Endothelial cell of umbilical vein (primary cell): ENCODE measurements around the gene PNMA8A. TPM values are rescaled to one million over a fixed set of nuclear protein-coding genes. Genes with fewer than 3 reads are reported as not detected.
"Not testable (repeated sequence)": the region's sequence is repeated elsewhere in the genome, so short reads cannot be mapped to it uniquely, and the experiment has no call there.

Source experiments
- BruUV-seq: library from RNA; stranded (reverse); fragments of 400-500 nt; replicated peaks from 2 replicates; lab custom pipeline; 2021; lab: Mats Ljungman, UMichigan
- CTCF ChIA-PET: fragments of 300-600, 350-600 bp; sonication (Branson Sonifier 250); formaldehyde crosslinking; loops from one replicate; lab custom pipeline; 2021; ENCODE audit warnings: antibody characterized with exemption, inconsistent platforms; lab: Charles Lee
- POLR2A ChIA-PET: fragments of 300-600, 350-600 bp; sonication (Branson Sonifier 250); formaldehyde crosslinking; loops from one replicate; lab custom pipeline; 2021; ENCODE audit warnings: antibody characterized with exemption, inconsistent platforms; lab: Charles Lee
- DNase-seq: peaks from one replicate; pipeline ENCODE4 v3.0.0-alpha.2; 2011; ENCODE audit warnings: low read depth, low spot score
- FAIRE-seq: peaks from 2 replicates; lab custom pipeline; 2011; peaks lifted over from hg19 to GRCh38; lab: Jason Lieb, UNC
- H2AFZ ChIP-seq: 2 replicates; pipeline ENCODE4 v1.6.0; 2012; ENCODE audit warnings: low read depth, low read length, control low read depth, inconsistent platforms
- H3K27ac ChIP-seq: 2 replicates; pipeline ENCODE4 v1.5.1; 2011; ENCODE audit warnings: low read depth, mild to moderate bottlenecking, control low read depth, low read length, moderate library complexity; ENCODE audit not compliant: insufficient read depth
- H3K27me3 ChIP-seq, 2 experiments: 2 replicates each; pipeline versions ENCODE4 v1.6.0 to v1.6.1; 2011; ENCODE audit warnings: low read length in 2 of 2, mixed read lengths in 1 of 2; ENCODE audit not compliant: control insufficient read depth in 2 of 2, insufficient read depth in 2 of 2
- H3K36me3 ChIP-seq, 2 experiments: 2 replicates in 1 of 2; 3 replicates in 1 of 2; pipeline ENCODE4 v1.5.1; 2011; ENCODE audit warnings: low read length in 2 of 2, mild to moderate bottlenecking in 1 of 2, moderate library complexity in 1 of 2; ENCODE audit not compliant: control insufficient read depth in 2 of 2, insufficient read depth in 2 of 2; ENCODE audit errors: extremely low read depth in 1 of 2
- H3K4me1 ChIP-seq: 3 replicates; pipeline ENCODE4 v1.5.1; 2011; ENCODE audit warnings: mild to moderate bottlenecking, low read length; ENCODE audit not compliant: control insufficient read depth, insufficient read depth; ENCODE audit errors: extremely low read depth
- H3K4me2 ChIP-seq: 2 replicates; pipeline ENCODE4 v1.6.1; 2011; ENCODE audit warnings: low read length, control low read depth, mixed read lengths; ENCODE audit not compliant: insufficient read depth
- H3K4me3 ChIP-seq, 3 experiments: fragments of 200-600 bp in 1 of 3; sonication (generic), shearing (Covaris generic) in 1 of 3; replicated peaks in 1 of 3; 2 replicates each; pipeline ENCODE4 v1.5.1; 2011 to 2016; ENCODE audit warnings: control low read depth in 3 of 3, low read length in 3 of 3, mild to moderate bottlenecking in 2 of 3, inconsistent platforms in 1 of 3, low read depth in 1 of 3, moderate library complexity in 1 of 3; ENCODE audit not compliant: insufficient read depth in 1 of 3
- H3K79me2 ChIP-seq: 2 replicates; pipeline ENCODE4 v1.6.0; 2012; ENCODE audit warnings: low read length, inconsistent platforms; ENCODE audit not compliant: control insufficient read depth, insufficient read depth
- H3K9ac ChIP-seq: replicated peaks from 2 replicates; pipeline ENCODE3; 2011; ENCODE audit warnings: low read length, control low read depth; ENCODE audit not compliant: insufficient read depth; ENCODE audit errors: extremely low read depth
- H3K9me1 ChIP-seq: replicated peaks from 3 replicates; pipeline ENCODE4 v1.6.0; 2011; ENCODE audit warnings: mild to moderate bottlenecking, low read length; ENCODE audit not compliant: control insufficient read depth, insufficient read depth; ENCODE audit errors: extremely low read depth
- H3K9me3 ChIP-seq: replicated peaks from 2 replicates; pipeline ENCODE4 v1.5.1; 2012; ENCODE audit warnings: low read length, inconsistent platforms; ENCODE audit not compliant: control insufficient read depth, insufficient read depth
- H4K20me1 ChIP-seq: replicated peaks from 2 replicates; pipeline ENCODE3; 2011; ENCODE audit warnings: mild to moderate bottlenecking, low read length; ENCODE audit not compliant: control insufficient read depth, insufficient read depth; ENCODE audit errors: extremely low read depth
- GATA2 ChIP-seq: IDR thresholded peaks from 2 replicates; pipeline ENCODE4 v1.7.0; 2011; ENCODE audit warnings: low read depth, mild to moderate bottlenecking, moderate library complexity, mixed read lengths, low read length; ENCODE audit not compliant: insufficient read length, insufficient read depth
- dilution Hi-C: fragments of 300-500 bp; cut with MboI; formaldehyde crosslinking; loops from one replicate; pipeline ENCODE4 v1.15.0; 2019; ENCODE audit warnings: low sequenced_read_pairs; ENCODE audit not compliant: extremely low pct_ligation_motif_present
- intact Hi-C: fragments of 100-400 bp; cut with micrococcal nuclease; formaldehyde crosslinking; loops from one replicate; pipeline ENCODE4 v1.10.0; 2022
- polyA plus RNA-seq, 4 experiments: library from polyadenylated mRNA; depleted of rRNA in 3 of 4; stranded (reverse) in 3 of 4; unstranded in 1 of 4; fragments of >200 nt; gene quantifications; 2 replicates each; pipeline versions ENCODE4 v1.2.1 to v1.2.3, GENCODE V29; 2011 to 2012; ENCODE audit warnings: missing spikeins in 1 of 4
- total RNA-seq: library from RNA; stranded (reverse); gene quantifications from 2 replicates; pipeline ENCODE4 v1.2.3, GENCODE V29; 2021
- TF ChIP-seq, protein P1 (sequence below): IDR thresholded peaks from 2 replicates; pipeline ENCODE4 v1.6.1; 2011; ENCODE audit not compliant: insufficient read depth, insufficient read length

The PNMA8A gene
- total and polyA plus RNA-seq, 2 donors (not counting 3 experiments of a cell fraction or from before 2014, with no cell fraction given) = 0.25 to 0.27 TPM

GRCh38 chr19:46441866-46442265, 29.5 kb downstream of the PNMA8A start:
- TF ChIP-seq, protein P1, sequence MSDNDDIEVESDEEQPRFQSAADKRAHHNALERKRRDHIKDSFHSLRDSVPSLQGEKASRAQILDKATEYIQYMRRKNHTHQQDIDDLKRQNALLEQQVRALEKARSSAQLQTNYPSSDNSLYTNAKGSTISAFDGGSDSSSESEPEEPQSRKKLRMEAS = no peak
- no peak for TF ChIP-seq GATA2
- FAIRE-seq = no peak

GRCh38 chr19:46435689-46436088, 35.7 kb downstream of the PNMA8A start:
- POLR2A ChIA-PET, H4K20me1 ChIP-seq, H3K4me2 ChIP-seq, H3K27ac ChIP-seq, H3K9me3 ChIP-seq, H3K79me2 ChIP-seq, BruUV-seq, CTCF ChIA-PET, DNase-seq, intact Hi-C loops, H3K9ac ChIP-seq, dilution Hi-C loops, H3K36me3 ChIP-seq, FAIRE-seq, H3K4me1 ChIP-seq, H3K27me3 ChIP-seq, H3K9me1 ChIP-seq, H2AFZ ChIP-seq, H3K4me3 ChIP-seq: not testable (repeated sequence)

More at GRCh38 chr19:46441866-46442265, 29.5 kb downstream of the PNMA8A start:
- Histone ChIP-seq H3K4me1 (peaks cover 2% of the 10 kb centered on the region), H3K27ac (no peak overlapping the region), H3K4me2 (no peak overlapping the region), H4K20me1 (no peaks in the 10 kb centered on the region), H2AFZ (no peak overlapping the region), H3K9me3 (no peaks in the 10 kb centered on the region), H3K27me3 (peaks cover 0 to 2% of the 10 kb centered on the region in 2 experiments), H3K9me1 (no peaks in the 10 kb centered on the region), H3K79me2 (no peaks in the 10 kb centered on the region), H3K4me3 (no peak overlapping the region), H3K9ac (no peak overlapping the region), H3K36me3 (no peaks in the 10 kb centered on the region)
- no TSS peak for BruUV-seq
- dilution Hi-C loops (no loop called here), intact Hi-C loops (no loop called here)
- POLR2A ChIA-PET = no interaction called here
- no peak for DNase-seq
- CTCF ChIA-PET = no interaction called here
